GM08714 (cell line): ENCODE data around the gene CYTH3.

Source experiments
- H3K4me3 ChIP-seq: fragments of 200-500 bp; sonication (Bioruptor generic); 2 replicates; pipeline ENCODE4 v1.5.1; 2014; ENCODE audit warnings: mild to moderate bottlenecking, low read length, inconsistent platforms
- ZNF274 ChIP-seq: IDR thresholded peaks from 2 replicates; pipeline ENCODE4 v1.6.1; 2012; ENCODE audit warnings: mild to moderate bottlenecking, low read depth, low read length

Gene CYTH3

GRCh38 chr7:6188389-6188788, 84.0 kb downstream of the CYTH3 start:
- TF ChIP-seq ZNF274, result no peak
- H3K4me3 ChIP-seq, result no peak overlapping the region

- no peak for TF ChIP-seq ZNF274
Observed at GRCh38 chr7:6186577-6186976, 85.8 kb downstream of the CYTH3 start.

GRCh38 chr7:6182993-6183392, 89.4 kb downstream of the CYTH3 start:
- TF ChIP-seq ZNF274, result no peak
- no peak overlapping the region for H3K4me3 ChIP-seq

More at GRCh38 chr7:6186577-6186976, 85.8 kb downstream of the CYTH3 start:
- H3K4me3 ChIP-seq, result no peak overlapping the region

GRCh38 chr7:6181136-6181535, 91.3 kb downstream of the CYTH3 start:
- TF ChIP-seq ZNF274, result no peak

GRCh38 chr7:6180344-6180725, 92.1 kb downstream of the CYTH3 start:
- TF ChIP-seq ZNF274, result no peak
- H3K4me3 ChIP-seq, result no peak overlapping the region

More at GRCh38 chr7:6181136-6181535, 91.3 kb downstream of the CYTH3 start:
- no peak overlapping the region for H3K4me3 ChIP-seq

- H3K4me3 ChIP-seq, result no peak overlapping the region
- no peak for TF ChIP-seq ZNF274
Observed at GRCh38 chr7:6179620-6180343, 92.6 kb downstream of the CYTH3 start.

- H3K4me3 ChIP-seq, result no peak overlapping the region
Observed at GRCh38 chr7:6178298-6179029, 94.0 kb downstream of the CYTH3 start.

GRCh38 chr7:6175645-6176044, 96.8 kb downstream of the CYTH3 start:
- TF ChIP-seq ZNF274, result no peak
- H3K4me3 ChIP-seq, result no peak overlapping the region

More at GRCh38 chr7:6178298-6179029, 94.0 kb downstream of the CYTH3 start:
- TF ChIP-seq ZNF274, result no peak

- TF ChIP-seq ZNF274, result no peak
- no peak overlapping the region for H3K4me3 ChIP-seq
Observed at GRCh38 chr7:6172910-6173295, 99.5 kb downstream of the CYTH3 start.

GRCh38 chr7:6172224-6172909, 100.1 kb downstream of the CYTH3 start:
- TF ChIP-seq ZNF274, result no peak
- no peak overlapping the region for H3K4me3 ChIP-seq

- H3K4me3 ChIP-seq, result no peak overlapping the region
- no peak for TF ChIP-seq ZNF274
Observed at GRCh38 chr7:6171532-6172223, 100.7 kb downstream of the CYTH3 start.

GRCh38 chr7:6170571-6171531, 101.6 kb downstream of the CYTH3 start:
- no peak overlapping the region for H3K4me3 ChIP-seq
- no peak for TF ChIP-seq ZNF274
